GM18498 (cell line): ENCODE results near the gene HSD17B13.

ENCODE experiments used
- ATAC-seq: cut with Tn5 transposase; IDR thresholded peaks from one replicate; pipeline ENCODE4 v1.9.1; 2021; ENCODE audit warnings: mild to moderate bottlenecking, moderate library complexity; ENCODE audit not compliant: unreplicated experiment

HSD17B13 gene

GRCh38 chr4:87270144-87270543 is 52.5 kb downstream of the HSD17B13 start:
- no peak for ATAC-seq

GRCh38 chr4:87268411-87268810 is 54.3 kb downstream of the HSD17B13 start:
- ATAC-seq, result no peak

GRCh38 chr4:87266986-87267385 is 55.7 kb downstream of the HSD17B13 start:
- no peak for ATAC-seq

GRCh38 chr4:87262886-87263285 is 59.8 kb downstream of the HSD17B13 start:
- no peak for ATAC-seq

- ATAC-seq, result no peak
Observed at GRCh38 chr4:87260477-87260876, 62.2 kb downstream of the HSD17B13 start.

- ATAC-seq, result no peak
Observed at GRCh38 chr4:87258677-87259076, 64.0 kb downstream of the HSD17B13 start.

- no peak for ATAC-seq
Observed at GRCh38 chr4:87257523-87257922, 65.2 kb downstream of the HSD17B13 start.

GRCh38 chr4:87255755-87256154 is 66.9 kb downstream of the HSD17B13 start:
- no peak for ATAC-seq
